ENCODE results near the gene EDC4. TPM values are rescaled to one million over a fixed set of nuclear protein-coding genes. Genes with fewer than 3 reads are reported as not detected.
A peak's percentile ranks its signal among the peaks of the same experiment; 100 is the strongest.

The EDC4 gene
- polyA plus RNA-seq, 1 donor from 2014 or later, result 66.0 TPM

DNA sequence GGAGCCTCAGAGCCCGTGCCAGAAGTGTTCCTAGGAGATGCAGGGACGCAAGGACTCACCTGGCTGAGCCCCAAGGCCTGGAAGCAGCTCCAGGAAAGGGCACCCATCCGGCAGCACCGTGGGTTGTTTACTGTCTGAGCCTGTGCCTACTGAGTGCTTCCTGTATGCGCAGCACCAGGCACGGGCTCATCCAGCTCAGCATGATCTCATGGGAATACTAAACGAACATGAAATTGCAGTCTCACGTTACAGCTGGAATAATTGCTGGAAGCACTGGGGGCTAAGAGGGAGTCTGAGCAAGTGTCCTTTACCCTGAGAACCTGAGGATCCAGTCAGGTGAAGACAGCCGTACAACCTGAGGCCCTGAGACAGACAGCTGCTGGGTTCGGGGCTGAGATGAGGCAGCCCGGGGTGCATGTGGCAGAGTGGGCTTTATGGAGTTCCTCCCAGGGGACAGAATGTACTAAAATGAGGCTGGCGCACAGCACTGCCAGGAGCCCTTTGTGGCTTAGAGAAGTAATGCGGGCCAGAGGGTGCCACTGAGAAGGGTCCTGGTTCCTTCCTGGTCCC is 53.4 kb downstream of the EDC4 start:
- no peaks in the 10 kb centered on the region for H3K27me3 ChIP-seq (ENCODE audit: insufficient read depth, low read depth, low read length)
- no peak overlapping the region for H3K4me3 ChIP-seq (ENCODE audit: low read length)
- TF ChIP-seq RAD21 (conservative IDR thresholded peaks at IDR 0.05), result no peak
- peak; percentile 18 for TF ChIP-seq CTCF (IDR thresholded peaks at IDR 0.05; ENCODE audit: poor library complexity, severe bottlenecking)
- TF ChIP-seq POLR2AphosphoS5 (IDR thresholded peaks at IDR 0.05), result no peak
- no peak for TF ChIP-seq EP300 (conservative IDR thresholded peaks at IDR 0.05; ENCODE audit: poor library complexity, severe bottlenecking)
- TF ChIP-seq MXI1 (conservative IDR thresholded peaks at IDR 0.05; ENCODE audit: poor library complexity, severe bottlenecking), result no peak
- no peak for TF ChIP-seq EZH2 (IDR thresholded peaks at IDR 0.05; ENCODE audit: borderline replicate concordance, insufficient read depth, low read length, poor library complexity, severe bottlenecking)
- no peak for TF ChIP-seq TAF1 (IDR thresholded peaks at IDR 0.05; ENCODE audit: low read depth)
- H3K36me3 ChIP-seq (ENCODE audit: insufficient read depth, low read length), result no peaks in the 10 kb centered on the region
- H3K27ac ChIP-seq (ENCODE audit: low read length), result no peak overlapping the region
- no peaks in the 10 kb centered on the region for H3K9me3 ChIP-seq (ENCODE audit: low read length)
- H3K4me2 ChIP-seq (ENCODE audit: low read length), result no peak overlapping the region
- no peaks in the 10 kb centered on the region for H4K20me1 ChIP-seq (ENCODE audit: insufficient read depth)
- no peaks in the 10 kb centered on the region for H3K9me2 ChIP-seq (ENCODE audit: insufficient read depth, low read length)
- H3K9ac ChIP-seq (ENCODE audit: low read length), result no peak overlapping the region
- no peaks in the 10 kb centered on the region for H3K79me2 ChIP-seq (replicated peaks; ENCODE audit: insufficient read depth, low read length)
- no peaks in the 10 kb centered on the region for H3F3A ChIP-seq (ENCODE audit: insufficient read depth, low read length, poor library complexity, severe bottlenecking)
- no peak overlapping the region for H2AFZ ChIP-seq (ENCODE audit: low read depth, low read length)

- Histone ChIP-seq H3K27me3 (ENCODE audit: insufficient read depth, low read depth, low read length) (no peaks in the 10 kb centered on the region), H3K9me2 (ENCODE audit: insufficient read depth, low read length) (no peaks in the 10 kb centered on the region), H3K27ac (ENCODE audit: low read length) (no peak overlapping the region), H3K9me3 (ENCODE audit: low read length) (no peaks in the 10 kb centered on the region), H3K4me3 (ENCODE audit: low read length) (no peak overlapping the region), H4K20me1 (ENCODE audit: insufficient read depth) (no peaks in the 10 kb centered on the region), H3K9ac (ENCODE audit: low read length) (no peak overlapping the region), H3K4me2 (ENCODE audit: low read length) (no peak overlapping the region), H3F3A (ENCODE audit: insufficient read depth, low read length, poor library complexity, severe bottlenecking) (no peaks in the 10 kb centered on the region), H2AFZ (ENCODE audit: low read depth, low read length) (no peak overlapping the region), H3K79me2 (replicated peaks; ENCODE audit: insufficient read depth, low read length) (no peaks in the 10 kb centered on the region), H3K36me3 (ENCODE audit: insufficient read depth, low read length) (no peaks in the 10 kb centered on the region)
- TF ChIP-seq TAF1 (IDR thresholded peaks at IDR 0.05; ENCODE audit: low read depth) (no peak), CTCF (IDR thresholded peaks at IDR 0.05; ENCODE audit: poor library complexity, severe bottlenecking) (no peak), SMC3 (conservative IDR thresholded peaks at IDR 0.05; ENCODE audit: poor library complexity) (no peak), REST (IDR thresholded peaks at IDR 0.05; ENCODE audit: borderline replicate concordance) (no peak), RAD21 (conservative IDR thresholded peaks at IDR 0.05) (no peak), POLR2AphosphoS5 (IDR thresholded peaks at IDR 0.05) (no peak), EP300 (conservative IDR thresholded peaks at IDR 0.05; ENCODE audit: poor library complexity, severe bottlenecking) (no peak), EZH2 (IDR thresholded peaks at IDR 0.05; ENCODE audit: borderline replicate concordance, insufficient read depth, low read length, poor library complexity, severe bottlenecking) (no peak), MXI1 (conservative IDR thresholded peaks at IDR 0.05; ENCODE audit: poor library complexity, severe bottlenecking) (no peak)
These were observed 54.5 kb downstream of the EDC4 start for GRCh38 chr16:67927131-67927941.

All from neural cell (in vitro differentiated cells).